Measurements from ENCODE around the gene CORO2A. TPM values are rescaled to one million over a fixed set of nuclear protein-coding genes. Genes with fewer than 3 reads are reported as not detected.

CORO2A gene
- total and polyA plus RNA-seq, 2 of the 13 experiments (the other 11 are each of a cell fraction or from before 2014, with no cell fraction given) = 14.4 to 15.3 TPM

DNA sequence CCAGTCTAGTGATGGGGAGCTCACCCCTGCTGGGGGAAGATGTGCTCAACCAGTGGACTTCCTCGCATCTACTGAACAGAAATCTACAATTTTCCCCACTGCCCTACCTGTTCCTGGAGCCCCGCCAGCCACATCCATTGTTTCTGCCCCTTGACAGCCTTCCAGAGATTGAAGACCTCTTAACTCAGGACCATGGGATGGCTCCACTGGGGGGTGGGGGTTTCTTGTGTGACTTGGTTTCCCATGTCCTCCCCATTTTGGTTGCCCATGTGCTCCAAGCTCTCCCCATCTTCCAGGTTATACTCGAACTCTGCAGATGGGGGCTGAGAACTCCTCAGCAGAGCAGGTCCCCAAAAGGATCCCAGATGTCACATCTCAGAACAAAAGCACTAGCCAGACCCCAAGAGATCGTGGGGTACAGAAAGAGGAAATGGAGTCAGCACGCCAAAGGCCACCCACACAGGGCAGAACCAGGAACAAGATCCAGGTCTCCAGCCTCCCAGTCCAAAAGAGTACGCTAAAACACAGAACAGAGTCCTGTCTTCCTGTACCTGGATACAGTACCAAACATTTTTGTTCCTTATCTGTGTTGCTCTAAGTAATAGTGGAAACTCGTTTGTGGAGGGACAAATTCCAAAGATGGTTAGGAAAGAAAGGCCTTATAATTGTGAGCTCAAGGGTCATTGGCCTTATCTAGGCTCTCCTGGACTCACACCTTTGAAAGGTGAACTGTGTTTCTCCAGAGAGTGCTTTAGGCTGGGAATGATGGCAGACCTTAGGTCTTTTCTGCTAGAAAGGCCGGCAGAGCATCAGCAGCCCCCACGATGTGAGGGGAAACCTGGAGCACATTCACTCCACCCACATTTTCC lies 15.8 kb downstream of the CORO2A start (continued):
- TF ChIP-seq ZSCAN20 (CRISPR knock-in tag; IDR thresholded peaks at IDR 0.05; ENCODE audit: borderline replicate concordance) (no peak), ZMYM4 (CRISPR knock-in tag; IDR thresholded peaks at IDR 0.05) (no peak), BHLHE40 (IDR thresholded peaks at IDR 0.05; ENCODE audit: low read length) (no peak), ZNF850 (CRISPR knock-in tag; conservative IDR thresholded peaks at IDR 0.05) (no peak), RARA (CRISPR knock-in tag; IDR thresholded peaks at IDR 0.05) (no peak), SRF (IDR thresholded peaks at IDR 0.05; ENCODE audit: low read depth, low read length) (0 out of 2 replicates have a peak, but pooled peaks have one; percentile 16), MAFK (conservative IDR thresholded peaks at IDR 0.05 in 1 of 2, IDR thresholded peaks at IDR 0.05 in 1 of 2; ENCODE audit: low read length in 2 of 2) (no peak), U2AF1 (optimal IDR thresholded peaks at IDR 0.05; ENCODE audit: low read depth, low read length) (no peak), ETV5 (CRISPR knock-in tag; IDR thresholded peaks at IDR 0.05; ENCODE audit: borderline replicate concordance) (no peak), GATA4 (IDR thresholded peaks at IDR 0.05; ENCODE audit: borderline replicate concordance, low read depth) (no peak), ETV6 (CRISPR knock-in tag; conservative IDR thresholded peaks at IDR 0.05) (no peak)
- TF ChIP-seq, protein P1, sequence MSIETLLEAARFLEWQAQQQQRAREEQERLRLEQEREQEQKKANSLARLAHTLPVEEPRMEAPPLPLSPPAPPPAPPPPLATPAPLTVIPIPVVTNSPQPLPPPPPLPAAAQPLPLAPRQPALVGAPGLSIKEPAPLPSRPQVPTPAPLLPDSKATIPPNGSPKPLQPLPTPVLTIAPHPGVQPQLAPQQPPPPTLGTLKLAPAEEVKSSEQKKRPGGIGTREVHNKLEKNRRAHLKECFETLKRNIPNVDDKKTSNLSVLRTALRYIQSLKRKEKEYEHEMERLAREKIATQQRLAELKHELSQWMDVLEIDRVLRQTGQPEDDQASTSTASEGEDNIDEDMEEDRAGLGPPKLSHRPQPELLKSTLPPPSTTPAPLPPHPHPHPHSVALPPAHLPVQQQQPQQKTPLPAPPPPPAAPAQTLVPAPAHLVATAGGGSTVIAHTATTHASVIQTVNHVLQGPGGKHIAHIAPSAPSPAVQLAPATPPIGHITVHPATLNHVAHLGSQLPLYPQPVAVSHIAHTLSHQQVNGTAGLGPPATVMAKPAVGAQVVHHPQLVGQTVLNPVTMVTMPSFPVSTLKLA (IDR thresholded peaks at IDR 0.05) = no peak
- TF ChIP-seq, protein P2, sequence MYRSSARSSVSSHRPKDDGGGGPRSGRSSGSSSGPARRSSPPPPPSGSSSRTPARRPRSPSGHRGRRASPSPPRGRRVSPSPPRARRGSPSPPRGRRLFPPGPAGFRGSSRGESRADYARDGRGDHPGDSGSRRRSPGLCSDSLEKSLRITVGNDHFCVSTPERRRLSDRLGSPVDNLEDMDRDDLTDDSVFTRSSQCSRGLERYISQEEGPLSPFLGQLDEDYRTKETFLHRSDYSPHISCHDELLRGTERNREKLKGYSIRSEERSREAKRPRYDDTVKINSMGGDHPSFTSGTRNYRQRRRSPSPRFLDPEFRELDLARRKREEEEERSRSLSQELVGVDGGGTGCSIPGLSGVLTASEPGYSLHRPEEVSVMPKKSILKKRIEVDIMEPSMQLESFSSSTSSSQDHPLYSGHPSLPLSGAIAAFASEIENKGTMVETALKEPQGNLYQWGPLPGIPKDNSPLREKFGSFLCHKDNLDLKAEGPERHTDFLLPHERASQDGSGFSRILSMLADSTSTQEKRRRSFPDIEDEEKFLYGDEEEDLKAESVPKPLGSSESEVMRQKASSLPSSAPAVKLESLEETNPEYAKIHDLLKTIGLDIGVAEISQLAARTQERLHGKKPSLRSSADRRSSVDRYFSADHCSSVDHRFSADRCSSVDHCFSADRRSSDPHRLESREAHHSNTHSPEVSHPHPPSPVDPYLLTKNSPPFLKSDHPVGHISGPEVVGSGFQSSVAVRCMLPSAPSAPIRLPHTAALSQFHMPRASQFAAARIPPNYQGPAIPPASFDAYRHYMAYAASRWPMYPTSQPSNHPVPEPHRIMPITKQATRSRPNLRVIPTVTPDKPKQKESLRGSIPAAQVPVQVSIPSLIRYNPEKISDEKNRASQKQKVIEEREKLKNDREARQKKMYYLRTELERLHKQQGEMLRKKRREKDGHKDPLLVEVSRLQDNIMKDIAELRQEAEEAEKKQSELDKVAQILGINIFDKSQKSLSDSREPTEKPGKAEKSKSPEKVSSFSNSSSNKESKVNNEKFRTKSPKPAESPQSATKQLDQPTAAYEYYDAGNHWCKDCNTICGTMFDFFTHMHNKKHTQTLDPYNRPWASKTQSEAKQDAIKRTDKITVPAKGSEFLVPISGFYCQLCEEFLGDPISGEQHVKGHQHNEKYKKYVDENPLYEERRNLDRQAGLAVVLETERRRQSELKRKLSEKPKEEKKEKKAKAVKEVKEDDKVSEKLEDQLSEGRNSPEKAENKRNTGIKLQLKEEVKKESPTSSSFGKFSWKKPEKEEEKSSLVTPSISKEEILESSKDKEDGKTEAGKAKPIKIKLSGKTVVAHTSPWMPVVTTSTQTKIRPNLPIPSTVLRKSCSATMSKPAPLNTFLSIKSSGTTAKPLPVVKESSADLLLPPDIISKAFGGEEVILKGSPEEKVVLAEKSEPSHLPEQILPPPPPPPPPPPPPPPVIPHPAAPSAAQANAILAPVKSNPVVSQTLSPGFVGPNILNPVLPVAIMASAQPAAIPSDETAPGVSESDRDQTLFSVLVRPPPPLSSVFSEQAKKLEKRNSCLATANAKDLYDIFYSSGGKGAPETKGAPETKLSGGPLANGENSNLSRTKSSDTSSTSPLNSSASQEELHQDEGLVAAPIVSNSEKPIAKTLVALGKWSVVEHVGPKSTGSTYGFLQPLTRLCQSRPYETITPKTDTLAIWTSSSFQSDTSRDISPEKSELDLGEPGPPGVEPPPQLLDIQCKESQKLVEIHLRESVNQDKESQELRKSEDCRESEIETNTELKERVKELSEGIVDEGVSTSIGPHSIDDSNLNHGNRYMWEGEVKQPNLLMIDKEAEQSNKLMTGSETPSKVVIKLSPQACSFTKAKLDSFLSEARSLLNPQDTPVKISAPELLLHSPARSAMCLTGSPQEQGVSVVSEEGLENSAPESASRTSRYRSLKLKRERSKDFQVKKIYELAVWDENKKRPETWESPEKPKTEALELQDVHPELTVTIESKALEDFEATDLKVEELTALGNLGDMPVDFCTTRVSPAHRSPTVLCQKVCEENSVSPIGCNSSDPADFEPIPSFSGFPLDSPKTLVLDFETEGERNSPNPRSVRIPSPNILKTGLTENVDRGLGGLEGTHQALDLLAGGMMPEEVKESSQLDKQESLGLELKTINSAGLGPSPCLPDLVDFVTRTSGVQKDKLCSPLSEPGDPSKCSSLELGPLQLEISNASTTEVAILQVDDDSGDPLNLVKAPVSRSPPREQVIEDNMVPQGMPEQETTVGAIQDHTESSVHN (CRISPR knock-in tag; IDR thresholded peaks at IDR 0.05) = no peak
- TF ChIP-seq, protein P3, sequence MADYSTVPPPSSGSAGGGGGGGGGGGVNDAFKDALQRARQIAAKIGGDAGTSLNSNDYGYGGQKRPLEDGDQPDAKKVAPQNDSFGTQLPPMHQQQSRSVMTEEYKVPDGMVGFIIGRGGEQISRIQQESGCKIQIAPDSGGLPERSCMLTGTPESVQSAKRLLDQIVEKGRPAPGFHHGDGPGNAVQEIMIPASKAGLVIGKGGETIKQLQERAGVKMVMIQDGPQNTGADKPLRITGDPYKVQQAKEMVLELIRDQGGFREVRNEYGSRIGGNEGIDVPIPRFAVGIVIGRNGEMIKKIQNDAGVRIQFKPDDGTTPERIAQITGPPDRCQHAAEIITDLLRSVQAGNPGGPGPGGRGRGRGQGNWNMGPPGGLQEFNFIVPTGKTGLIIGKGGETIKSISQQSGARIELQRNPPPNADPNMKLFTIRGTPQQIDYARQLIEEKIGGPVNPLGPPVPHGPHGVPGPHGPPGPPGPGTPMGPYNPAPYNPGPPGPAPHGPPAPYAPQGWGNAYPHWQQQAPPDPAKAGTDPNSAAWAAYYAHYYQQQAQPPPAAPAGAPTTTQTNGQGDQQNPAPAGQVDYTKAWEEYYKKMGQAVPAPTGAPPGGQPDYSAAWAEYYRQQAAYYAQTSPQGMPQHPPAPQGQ (CRISPR knock-in tag; IDR thresholded peaks at IDR 0.05; ENCODE audit: borderline replicate concordance) = no peak
- TF ChIP-seq, protein P4, sequence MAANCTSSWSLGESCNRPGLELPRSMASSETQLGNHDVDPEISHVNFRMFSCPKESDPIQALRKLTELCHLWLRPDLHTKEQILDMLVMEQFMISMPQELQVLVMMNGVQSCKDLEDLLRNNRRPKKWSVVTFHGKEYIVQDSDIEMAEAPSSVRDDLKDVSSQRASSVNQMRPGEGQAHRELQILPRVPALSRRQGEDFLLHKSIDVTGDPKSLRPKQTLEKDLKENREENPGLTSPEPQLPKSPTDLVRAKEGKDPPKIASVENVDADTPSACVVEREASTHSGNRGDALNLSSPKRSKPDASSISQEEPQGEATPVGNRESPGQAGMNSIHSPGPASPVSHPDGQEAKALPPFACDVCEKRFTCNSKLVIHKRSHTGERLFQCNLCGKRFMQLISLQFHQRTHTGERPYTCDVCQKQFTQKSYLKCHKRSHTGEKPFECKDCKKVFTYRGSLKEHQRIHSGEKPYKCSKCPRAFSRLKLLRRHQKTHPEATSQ (CRISPR knock-in tag; IDR thresholded peaks at IDR 0.05; ENCODE audit: borderline replicate concordance) = peak; percentile 31; the same call in 1 of the 2 replicates

Data from HepG2 (cell line).